ENCODE data around the gene AGO4. TPM values are rescaled to one million over a fixed set of nuclear protein-coding genes. Genes with fewer than 3 reads are reported as not detected.

The AGO4 gene
- total RNA-seq, 1 experiment from 2014 or later = 7.0 TPM

DNA sequence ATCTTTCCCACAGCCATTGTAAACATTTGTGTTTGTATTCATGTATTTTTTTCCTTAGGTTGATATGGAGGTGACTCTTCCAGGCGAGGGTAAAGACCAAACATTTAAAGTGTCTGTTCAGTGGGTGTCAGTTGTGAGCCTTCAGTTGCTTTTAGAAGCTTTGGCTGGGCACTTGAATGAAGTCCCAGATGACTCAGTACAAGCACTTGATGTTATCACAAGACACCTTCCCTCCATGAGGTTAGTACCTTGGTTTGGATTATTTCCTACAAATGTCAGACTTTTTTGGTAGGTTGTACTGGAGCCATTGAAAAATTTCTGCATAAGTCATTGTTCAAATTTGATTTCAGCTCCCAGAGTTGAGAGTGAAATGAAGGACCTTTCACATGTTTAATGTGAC is 17.4 kb downstream of the AGO4 start:
- no peak overlapping the region for H3K27ac ChIP-seq (ENCODE audit: low read depth, low read length, poor library complexity, severe bottlenecking)
- BruUV-seq (replicated peaks) = no TSS peak
- TF ChIP-seq, protein P1, sequence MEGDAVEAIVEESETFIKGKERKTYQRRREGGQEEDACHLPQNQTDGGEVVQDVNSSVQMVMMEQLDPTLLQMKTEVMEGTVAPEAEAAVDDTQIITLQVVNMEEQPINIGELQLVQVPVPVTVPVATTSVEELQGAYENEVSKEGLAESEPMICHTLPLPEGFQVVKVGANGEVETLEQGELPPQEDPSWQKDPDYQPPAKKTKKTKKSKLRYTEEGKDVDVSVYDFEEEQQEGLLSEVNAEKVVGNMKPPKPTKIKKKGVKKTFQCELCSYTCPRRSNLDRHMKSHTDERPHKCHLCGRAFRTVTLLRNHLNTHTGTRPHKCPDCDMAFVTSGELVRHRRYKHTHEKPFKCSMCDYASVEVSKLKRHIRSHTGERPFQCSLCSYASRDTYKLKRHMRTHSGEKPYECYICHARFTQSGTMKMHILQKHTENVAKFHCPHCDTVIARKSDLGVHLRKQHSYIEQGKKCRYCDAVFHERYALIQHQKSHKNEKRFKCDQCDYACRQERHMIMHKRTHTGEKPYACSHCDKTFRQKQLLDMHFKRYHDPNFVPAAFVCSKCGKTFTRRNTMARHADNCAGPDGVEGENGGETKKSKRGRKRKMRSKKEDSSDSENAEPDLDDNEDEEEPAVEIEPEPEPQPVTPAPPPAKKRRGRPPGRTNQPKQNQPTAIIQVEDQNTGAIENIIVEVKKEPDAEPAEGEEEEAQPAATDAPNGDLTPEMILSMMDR (conservative IDR thresholded peaks at IDR 0.05; ENCODE audit: low read depth, low read length) = no peak
- TF ChIP-seq EZH2 (IDR thresholded peaks at IDR 0.05; ENCODE audit: borderline replicate concordance, low read depth, low read length, poor library complexity, severe bottlenecking) = no peak
- ChIA-PET POLR2A (ENCODE audit: low non-redundant PET) (no interaction called here), CTCF (no interaction called here)
- no peaks in the 10 kb centered on the region for H3K27me3 ChIP-seq (replicated peaks; ENCODE audit: insufficient read depth, low read depth, low read length, poor library complexity)
- H3K4me1 ChIP-seq (ENCODE audit: insufficient read depth, low read length, poor library complexity, severe bottlenecking) = no peaks in the 10 kb centered on the region
- no peak overlapping the region for H3K4me3 ChIP-seq (ENCODE audit: low read depth, low read length, poor library complexity, severe bottlenecking)
- intact Hi-C loops (cut with micrococcal nuclease; ENCODE audit: unreplicated experiment) = no loop called here
- DNase-seq (ENCODE audit: low spot score) = no peak
- H3K36me3 ChIP-seq (ENCODE audit: insufficient read depth, low read length, poor library complexity, severe bottlenecking) = peaks cover 16% of the 10 kb centered on the region
- H3K9me3 ChIP-seq (ENCODE audit: low read depth, low read length, poor library complexity, severe bottlenecking) = no peaks in the 10 kb centered on the region

DNA sequence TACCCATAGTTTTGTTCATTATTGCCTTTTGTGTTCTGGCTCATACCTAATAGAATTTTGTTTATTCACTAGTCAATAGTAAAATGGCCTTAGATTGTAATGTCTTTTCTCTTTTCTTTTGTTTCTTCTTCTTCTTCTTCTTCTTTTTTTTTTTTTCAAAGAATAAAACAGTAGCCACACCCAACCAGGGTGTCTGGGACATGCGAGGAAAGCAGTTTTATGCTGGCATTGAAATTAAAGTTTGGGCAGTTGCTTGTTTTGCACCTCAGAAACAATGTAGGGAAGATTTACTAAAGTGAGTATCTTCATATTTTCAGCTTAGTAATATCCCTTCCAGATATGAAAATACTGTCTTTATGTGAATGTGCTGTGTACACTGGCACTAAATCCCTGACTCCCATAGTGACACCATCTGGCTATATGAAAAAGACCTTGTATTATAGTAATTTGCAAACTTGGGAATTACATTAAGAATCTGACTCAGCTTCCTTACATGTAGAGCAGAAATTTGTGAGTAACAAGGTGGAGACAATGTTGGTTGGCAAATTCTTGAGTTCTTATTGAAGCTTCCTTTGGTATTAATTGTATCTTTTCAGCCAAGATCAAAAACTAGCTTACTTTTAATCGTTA is 24.6 kb downstream of the AGO4 start:
- no peak for DNase-seq (ENCODE audit: low spot score)
- Histone ChIP-seq H3K9me3 (ENCODE audit: low read depth, low read length, poor library complexity, severe bottlenecking) (no peaks in the 10 kb centered on the region), H3K27ac (ENCODE audit: low read depth, low read length, poor library complexity, severe bottlenecking) (no peak overlapping the region), H3K4me1 (ENCODE audit: insufficient read depth, low read length, poor library complexity, severe bottlenecking) (no peaks in the 10 kb centered on the region), H3K27me3 (replicated peaks; ENCODE audit: insufficient read depth, low read depth, low read length, poor library complexity) (no peaks in the 10 kb centered on the region), H3K4me3 (ENCODE audit: low read depth, low read length, poor library complexity, severe bottlenecking) (no peak overlapping the region), H3K36me3 (ENCODE audit: insufficient read depth, low read length, poor library complexity, severe bottlenecking) (peaks cover 25% of the 10 kb centered on the region)
- no TSS peak for BruUV-seq (replicated peaks)
- CTCF ChIA-PET = no interaction called here
- intact Hi-C loops (cut with micrococcal nuclease; ENCODE audit: unreplicated experiment) = no loop called here
- POLR2A ChIA-PET (ENCODE audit: low non-redundant PET) = no interaction called here
- TF ChIP-seq, protein P1 (conservative IDR thresholded peaks at IDR 0.05; ENCODE audit: low read depth, low read length) = no peak
- no peak for TF ChIP-seq EZH2 (IDR thresholded peaks at IDR 0.05; ENCODE audit: borderline replicate concordance, low read depth, low read length, poor library complexity, severe bottlenecking)

DNA sequence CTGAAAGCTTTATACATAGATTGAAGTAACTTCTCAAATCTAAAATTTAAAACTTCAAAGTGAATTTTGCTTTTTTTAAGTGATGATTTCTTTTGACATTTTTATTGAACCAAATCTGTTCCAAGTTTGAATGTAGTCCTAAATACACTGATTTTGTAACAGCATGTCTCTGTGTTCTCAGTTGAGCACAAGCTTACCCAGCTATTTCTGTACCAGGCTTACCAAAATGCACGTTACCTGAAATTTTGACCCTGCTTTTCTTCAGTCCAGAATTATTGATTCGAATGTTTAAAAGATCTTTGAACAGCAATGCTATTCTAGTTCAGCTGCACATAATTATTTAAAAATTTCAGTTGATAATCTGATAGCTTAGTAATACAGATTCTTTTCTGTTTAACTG is 25.6 kb downstream of the AGO4 start:
- no peak overlapping the region for H3K27ac ChIP-seq (ENCODE audit: low read depth, low read length, poor library complexity, severe bottlenecking)
- H3K9me3 ChIP-seq (ENCODE audit: low read depth, low read length, poor library complexity, severe bottlenecking) = no peaks in the 10 kb centered on the region
- DNase-seq (ENCODE audit: low spot score) = no peak
- H3K4me1 ChIP-seq (ENCODE audit: insufficient read depth, low read length, poor library complexity, severe bottlenecking) = no peaks in the 10 kb centered on the region
- no peaks in the 10 kb centered on the region for H3K27me3 ChIP-seq (replicated peaks; ENCODE audit: insufficient read depth, low read depth, low read length, poor library complexity)
- H3K36me3 ChIP-seq (ENCODE audit: insufficient read depth, low read length, poor library complexity, severe bottlenecking) = peaks cover 21% of the 10 kb centered on the region
- no peak overlapping the region for H3K4me3 ChIP-seq (ENCODE audit: low read depth, low read length, poor library complexity, severe bottlenecking)
- CTCF ChIA-PET = no interaction called here
- POLR2A ChIA-PET (ENCODE audit: low non-redundant PET) = no interaction called here
- BruUV-seq (replicated peaks) = no TSS peak
- no peak for TF ChIP-seq EZH2 (IDR thresholded peaks at IDR 0.05; ENCODE audit: borderline replicate concordance, low read depth, low read length, poor library complexity, severe bottlenecking)
- TF ChIP-seq, protein P1 (conservative IDR thresholded peaks at IDR 0.05; ENCODE audit: low read depth, low read length) = no peak
- intact Hi-C loops (cut with micrococcal nuclease; ENCODE audit: unreplicated experiment) = no loop called here

Data from A673 (cell line).